ENCODE results near the gene RMRP. TPM values are rescaled to one million over a fixed set of nuclear protein-coding genes. Genes with fewer than 3 reads are reported as not detected.

The RMRP gene
- total RNA-seq, result 36,256 TPM
- not detected for polyA plus RNA-seq (ENCODE audit: insufficient read depth, low read depth, low replicate concordance)
- long read RNA-seq, donor 1, result 0 reads
- long read RNA-seq, donor 2, result 0 reads
- long read RNA-seq, donor 3, result 0 reads
- long read RNA-seq, donor 4, result 0 reads
- long read RNA-seq, donor 5, result 0 reads
- long read RNA-seq, donor 6, result 0 reads
- long read RNA-seq, donor 7, result 0 reads
- long read RNA-seq, donor 8, result 0 reads
- long read RNA-seq, donor 9, result 0 reads
- long read RNA-seq, donor 10, result 0 reads

DNA sequence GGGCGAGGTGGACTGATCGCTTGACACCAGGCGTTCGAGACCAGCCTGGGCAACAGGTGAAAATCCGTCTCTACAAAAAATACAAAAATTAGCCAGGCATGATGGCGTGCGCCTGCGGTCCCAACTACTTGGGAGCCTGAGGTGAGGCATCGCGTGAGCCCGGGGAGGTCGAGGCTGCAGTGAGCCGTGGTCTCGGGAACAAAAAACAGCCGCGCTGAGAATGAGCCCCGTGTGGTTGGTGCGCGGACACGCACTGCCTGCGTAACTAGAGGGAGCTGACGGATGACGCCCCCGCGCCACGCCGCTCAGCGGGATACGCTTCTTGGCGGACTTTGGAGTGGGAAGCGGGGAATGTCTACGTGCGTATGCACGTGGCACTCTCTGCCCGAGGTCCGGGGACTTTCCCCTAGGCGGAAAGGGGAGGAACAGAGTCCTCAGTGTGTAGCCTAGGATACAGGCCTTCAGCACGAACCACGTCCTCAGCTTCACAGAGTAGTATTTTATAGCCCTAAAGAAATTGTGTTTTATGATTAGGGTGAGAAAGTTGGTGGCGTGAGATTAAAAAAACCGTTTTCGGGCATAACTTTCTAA, at the start of gene RMRP:
Gene RMRP, minus strand, starts transcription at position 474 of the 591 bp plus-strand sequence.
- no peaks in the 10 kb centered on the region for H3K27me3 ChIP-seq (ENCODE audit: control insufficient read depth, insufficient read depth, low read length)
- intact Hi-C loops (cut with DNase I), result no loop called here
- FAIRE-seq (peak; percentile 87), DNase-seq (peak; percentile 97 to 99 (median 99))
- H3K9me3 ChIP-seq (ENCODE audit: control insufficient read depth in 2 of 3, insufficient read depth in 1 of 3, low read length in 3 of 3), result no peaks in the 10 kb centered on the region
- peak within 1 kb of the TSS; percentile 73 to 91 (median 86) for H3K4me3 ChIP-seq (ENCODE audit: low read length in 3 of 3)
- H3K36me3 ChIP-seq (ENCODE audit: control insufficient read depth in 2 of 3, insufficient read depth in 3 of 3, low read length in 3 of 3), result peaks cover 0 to 10% (median 3%) of the 10 kb centered on the region in 3 donors
- peak within 1 kb of the TSS; percentile 87 to 97 (median 94) for H3K9ac ChIP-seq (ENCODE audit: low read length in 3 of 3)
- H3K27ac ChIP-seq (ENCODE audit: low read depth in 2 of 2, low read length in 2 of 2), result peak within 1 kb of the TSS; percentile 99 to 100
- TF ChIP-seq, protein P1, sequence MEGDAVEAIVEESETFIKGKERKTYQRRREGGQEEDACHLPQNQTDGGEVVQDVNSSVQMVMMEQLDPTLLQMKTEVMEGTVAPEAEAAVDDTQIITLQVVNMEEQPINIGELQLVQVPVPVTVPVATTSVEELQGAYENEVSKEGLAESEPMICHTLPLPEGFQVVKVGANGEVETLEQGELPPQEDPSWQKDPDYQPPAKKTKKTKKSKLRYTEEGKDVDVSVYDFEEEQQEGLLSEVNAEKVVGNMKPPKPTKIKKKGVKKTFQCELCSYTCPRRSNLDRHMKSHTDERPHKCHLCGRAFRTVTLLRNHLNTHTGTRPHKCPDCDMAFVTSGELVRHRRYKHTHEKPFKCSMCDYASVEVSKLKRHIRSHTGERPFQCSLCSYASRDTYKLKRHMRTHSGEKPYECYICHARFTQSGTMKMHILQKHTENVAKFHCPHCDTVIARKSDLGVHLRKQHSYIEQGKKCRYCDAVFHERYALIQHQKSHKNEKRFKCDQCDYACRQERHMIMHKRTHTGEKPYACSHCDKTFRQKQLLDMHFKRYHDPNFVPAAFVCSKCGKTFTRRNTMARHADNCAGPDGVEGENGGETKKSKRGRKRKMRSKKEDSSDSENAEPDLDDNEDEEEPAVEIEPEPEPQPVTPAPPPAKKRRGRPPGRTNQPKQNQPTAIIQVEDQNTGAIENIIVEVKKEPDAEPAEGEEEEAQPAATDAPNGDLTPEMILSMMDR (IDR thresholded peaks at IDR 0.05; ENCODE audit: borderline replicate concordance, extremely low read depth, insufficient read depth), result peak; percentile 34
- H3K4me1 ChIP-seq (ENCODE audit: control insufficient read depth in 2 of 3, insufficient read depth in 2 of 3, low read depth in 1 of 3, low read length in 3 of 3), result peaks cover 0 to 10% (median 9%) of the 10 kb centered on the region in 3 donors

DNA sequence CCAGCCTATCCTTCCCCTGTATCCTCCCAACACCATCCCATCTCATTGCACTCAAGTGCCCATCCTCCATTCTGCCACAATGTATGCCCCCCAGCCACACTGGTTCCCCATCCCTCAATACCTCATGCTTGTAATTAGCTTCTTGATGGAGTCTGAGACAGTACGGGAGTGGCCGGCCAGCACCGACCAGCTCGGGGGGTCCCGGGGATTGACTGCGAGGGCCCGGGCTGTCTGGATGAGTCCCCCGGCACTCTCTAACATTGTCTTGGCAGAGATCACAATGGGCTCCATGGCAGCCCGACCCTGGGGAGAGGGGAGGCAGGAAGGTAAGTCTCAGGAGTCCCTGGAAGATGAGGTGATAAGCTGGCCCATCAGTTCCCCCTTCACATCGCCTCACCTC, 49.1 kb upstream of the RMRP start:
- TF ChIP-seq, protein P1 (IDR thresholded peaks at IDR 0.05; ENCODE audit: borderline replicate concordance, extremely low read depth, insufficient read depth), result no peak
- FAIRE-seq, result no peak
- H3K36me3 ChIP-seq (ENCODE audit: control insufficient read depth in 2 of 3, insufficient read depth in 3 of 3, low read length in 3 of 3), result peaks cover 17 to 89% (median 77%) of the 10 kb centered on the region in 3 donors
- H3K4me1 ChIP-seq (ENCODE audit: control insufficient read depth in 2 of 3, insufficient read depth in 2 of 3, low read depth in 1 of 3, low read length in 3 of 3), result peaks cover 0 to 4% (median 0%) of the 10 kb centered on the region in 3 donors
- H3K9me3 ChIP-seq (ENCODE audit: control insufficient read depth in 2 of 3, insufficient read depth in 1 of 3, low read length in 3 of 3), result no peaks in the 10 kb centered on the region
- intact Hi-C loops (cut with DNase I), result no loop called here
- no peak for DNase-seq
- no peak overlapping the region for H3K9ac ChIP-seq (ENCODE audit: low read length in 3 of 3)
- no peaks in the 10 kb centered on the region for H3K27me3 ChIP-seq (ENCODE audit: control insufficient read depth, insufficient read depth, low read length)
- H3K4me3 ChIP-seq (ENCODE audit: low read length in 3 of 3), result no peak overlapping the region
- H3K27ac ChIP-seq (ENCODE audit: low read depth in 2 of 2, low read length in 2 of 2), result no peak overlapping the region

DNA sequence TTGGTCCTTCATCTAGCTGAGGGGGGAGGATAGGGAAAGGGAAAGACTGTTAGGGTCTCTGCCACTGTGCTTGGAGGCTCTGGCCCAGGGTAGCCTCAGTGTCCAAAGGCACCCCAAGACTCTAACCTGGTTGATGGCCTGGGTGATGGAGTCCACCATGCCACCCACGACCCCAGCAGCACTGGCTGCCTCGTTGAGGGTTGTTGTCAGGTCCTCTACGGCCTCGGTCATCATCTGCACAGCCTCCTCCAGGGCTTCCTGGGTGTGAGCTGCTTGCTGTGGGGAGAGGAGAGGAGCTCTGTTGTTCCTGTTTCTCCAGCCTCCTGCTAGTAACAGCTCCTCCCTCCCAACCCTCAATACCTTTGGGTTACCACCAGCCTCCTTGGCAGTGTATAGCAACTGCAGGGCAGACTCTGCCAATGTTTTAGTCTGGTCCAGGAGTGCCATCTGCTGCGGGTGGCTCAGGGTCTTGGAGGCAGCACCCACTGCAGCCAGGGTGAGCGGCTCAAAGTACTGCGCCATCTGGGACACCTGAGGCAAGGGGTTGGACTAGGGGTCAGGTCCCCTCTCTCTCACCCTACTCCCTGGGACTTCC, 48.1 kb upstream of the RMRP start:
- no peaks in the 10 kb centered on the region for H3K4me1 ChIP-seq (ENCODE audit: control insufficient read depth in 2 of 3, insufficient read depth in 2 of 3, low read depth in 1 of 3, low read length in 3 of 3)
- intact Hi-C loops (cut with DNase I), result no loop called here
- H3K9me3 ChIP-seq (ENCODE audit: control insufficient read depth in 2 of 3, insufficient read depth in 1 of 3, low read length in 3 of 3), result no peaks in the 10 kb centered on the region
- TF ChIP-seq, protein P1 (IDR thresholded peaks at IDR 0.05; ENCODE audit: borderline replicate concordance, extremely low read depth, insufficient read depth), result no peak
- no peak overlapping the region for H3K27ac ChIP-seq (ENCODE audit: low read depth in 2 of 2, low read length in 2 of 2)
- H3K4me3 ChIP-seq (ENCODE audit: low read length in 3 of 3), result no peak overlapping the region
- no peaks in the 10 kb centered on the region for H3K27me3 ChIP-seq (ENCODE audit: control insufficient read depth, insufficient read depth, low read length)
- H3K9ac ChIP-seq (ENCODE audit: low read length in 3 of 3), result no peak overlapping the region
- DNase-seq, result no peak
- peaks cover 23 to 88% (median 74%) of the 10 kb centered on the region in 3 donors for H3K36me3 ChIP-seq (ENCODE audit: control insufficient read depth in 2 of 3, insufficient read depth in 3 of 3, low read length in 3 of 3)
- no peak for FAIRE-seq

Measured in kidney (tissue), 22 donors.